Measurements from ENCODE around the gene CENPB.

The CENPB gene

DNA sequence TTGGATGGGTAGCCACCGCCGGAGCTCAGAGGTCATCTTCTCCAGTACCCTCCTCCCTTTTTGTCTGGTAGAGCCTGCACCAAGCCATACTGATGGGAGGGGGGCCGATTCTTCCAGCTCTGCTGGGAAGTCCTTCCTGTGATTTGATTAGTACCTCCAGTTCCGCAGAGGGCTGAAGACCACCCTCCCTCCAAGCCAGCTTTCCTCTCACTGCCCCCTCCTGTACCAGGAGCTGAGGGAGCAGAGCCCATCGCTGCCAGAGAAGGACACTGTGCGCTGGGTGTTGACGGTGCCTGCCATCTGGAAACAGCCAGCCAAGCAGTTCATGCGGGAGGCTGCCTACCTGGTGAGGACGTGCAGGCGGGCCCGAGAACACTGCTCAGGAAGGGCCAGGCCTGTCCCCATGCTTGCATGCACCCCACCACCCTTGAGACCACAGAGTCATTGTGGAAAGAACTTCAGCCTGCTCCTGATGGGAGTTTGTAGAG, 40.8 kb downstream of the CENPB start:
- DNase-seq = no peak

DNA sequence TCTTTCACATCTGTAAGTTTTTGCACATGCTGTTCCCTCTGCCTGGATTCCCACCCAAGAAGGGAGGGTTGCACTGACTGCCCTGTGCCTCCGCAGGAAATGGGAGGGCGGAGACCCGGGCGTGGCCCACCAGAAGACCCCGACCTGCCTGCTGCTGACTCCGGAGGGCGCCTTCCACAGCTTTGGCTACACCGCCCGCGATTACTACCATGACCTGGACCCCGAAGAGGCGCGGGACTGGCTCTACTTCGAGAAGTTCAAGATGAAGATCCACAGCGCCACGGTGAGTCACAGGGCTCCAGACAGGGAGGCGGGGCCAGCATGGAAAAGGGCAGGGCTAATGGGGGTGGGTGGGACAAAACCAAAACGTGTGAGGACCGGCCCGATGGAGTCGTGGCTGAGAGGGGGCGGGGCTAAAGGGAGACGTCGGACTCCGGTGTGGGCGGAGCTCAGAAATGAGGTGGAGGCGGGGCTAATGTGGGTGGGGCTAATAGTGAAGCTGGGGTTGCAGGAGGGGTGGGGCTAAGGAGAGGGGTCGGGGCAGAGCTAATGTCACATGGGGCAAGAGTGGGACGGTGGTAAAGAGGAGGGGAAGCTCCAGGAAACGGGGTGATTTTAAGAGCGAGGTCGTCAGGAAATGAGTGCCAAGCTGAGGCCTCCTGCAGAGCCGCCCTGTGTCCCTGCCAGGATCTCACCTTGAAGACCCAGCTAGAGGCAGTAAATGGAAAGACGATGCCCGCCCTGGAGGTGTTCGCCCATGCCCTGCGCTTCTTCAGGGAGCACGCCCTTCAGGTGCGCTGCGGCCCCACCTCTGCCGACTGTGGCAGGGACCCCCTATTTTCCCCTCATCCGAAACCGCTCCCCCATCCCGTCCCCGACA, 41.5 kb downstream of the CENPB start:
- DNase-seq = peak; percentile 75 to 83

DNA sequence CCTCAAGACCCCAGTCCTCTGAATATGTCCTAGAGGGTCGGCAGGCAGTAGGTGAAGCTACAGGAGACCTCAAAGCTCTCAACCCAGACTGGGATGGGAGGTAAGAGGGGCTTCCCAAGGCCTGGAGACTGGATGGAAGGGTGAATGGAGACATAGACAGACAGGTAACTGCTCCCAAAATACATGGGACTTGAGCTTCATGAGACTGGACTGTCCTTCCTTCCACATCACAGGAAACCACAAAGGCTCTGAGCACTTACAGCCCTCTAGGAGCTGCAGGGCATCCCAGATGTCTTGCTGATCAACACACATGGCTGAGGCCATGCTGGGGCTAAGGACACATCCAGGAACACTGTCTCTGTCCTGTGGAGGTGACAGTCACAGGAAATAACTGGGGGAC, 42.5 kb downstream of the CENPB start:
- no peak for DNase-seq

DNA sequence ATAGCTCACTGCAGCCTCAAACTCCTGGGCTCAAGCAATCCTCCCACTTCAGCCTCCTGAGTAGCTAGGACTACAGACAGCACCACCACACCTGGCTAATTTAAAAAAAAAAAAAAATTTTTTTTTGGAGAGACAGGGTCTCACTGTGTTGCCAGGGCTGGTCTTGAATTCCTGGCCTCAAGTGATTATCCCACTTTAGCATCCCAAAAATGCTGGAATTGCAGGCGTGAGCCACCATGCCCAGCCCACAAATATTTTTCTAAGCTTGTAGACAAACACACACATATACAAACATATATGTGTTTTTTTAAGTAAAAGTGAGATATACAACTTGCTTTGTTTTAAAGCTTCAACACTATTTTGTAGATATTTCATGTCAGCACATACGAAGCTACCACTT, 43.3 kb downstream of the CENPB start:
- no peak for DNase-seq

DNA sequence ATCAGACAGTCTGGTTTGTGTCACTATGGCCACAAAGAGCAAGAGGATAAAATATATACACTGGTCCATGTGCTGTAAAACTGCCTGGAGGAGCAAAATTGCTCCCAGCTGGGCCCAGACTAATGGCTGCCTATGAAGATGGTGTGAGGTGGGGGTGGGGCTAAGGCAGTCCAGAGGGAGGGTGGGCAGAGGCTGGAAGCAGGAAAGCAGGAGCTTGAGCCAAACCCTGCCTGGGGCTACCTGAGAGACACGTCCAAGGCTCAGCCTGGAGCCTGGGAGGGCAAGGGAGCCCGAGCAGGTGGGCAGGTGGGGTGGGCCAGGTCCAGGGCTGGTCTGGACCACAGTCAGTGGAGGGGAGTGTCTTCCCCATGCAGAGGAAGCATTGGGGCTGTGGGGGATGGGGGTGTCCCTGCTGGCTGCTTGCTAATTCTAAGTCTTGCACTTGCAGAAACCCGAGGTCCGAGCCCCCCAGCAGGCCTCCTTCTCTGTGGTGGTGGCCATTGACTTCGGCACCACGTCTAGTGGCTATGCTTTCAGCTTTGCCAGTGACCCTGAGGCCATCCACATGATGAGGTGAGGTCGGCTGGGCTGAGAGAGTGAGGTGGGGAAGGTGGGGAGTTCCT, 44.6 kb downstream of the CENPB start:
- DNase-seq = no peak

DNA sequence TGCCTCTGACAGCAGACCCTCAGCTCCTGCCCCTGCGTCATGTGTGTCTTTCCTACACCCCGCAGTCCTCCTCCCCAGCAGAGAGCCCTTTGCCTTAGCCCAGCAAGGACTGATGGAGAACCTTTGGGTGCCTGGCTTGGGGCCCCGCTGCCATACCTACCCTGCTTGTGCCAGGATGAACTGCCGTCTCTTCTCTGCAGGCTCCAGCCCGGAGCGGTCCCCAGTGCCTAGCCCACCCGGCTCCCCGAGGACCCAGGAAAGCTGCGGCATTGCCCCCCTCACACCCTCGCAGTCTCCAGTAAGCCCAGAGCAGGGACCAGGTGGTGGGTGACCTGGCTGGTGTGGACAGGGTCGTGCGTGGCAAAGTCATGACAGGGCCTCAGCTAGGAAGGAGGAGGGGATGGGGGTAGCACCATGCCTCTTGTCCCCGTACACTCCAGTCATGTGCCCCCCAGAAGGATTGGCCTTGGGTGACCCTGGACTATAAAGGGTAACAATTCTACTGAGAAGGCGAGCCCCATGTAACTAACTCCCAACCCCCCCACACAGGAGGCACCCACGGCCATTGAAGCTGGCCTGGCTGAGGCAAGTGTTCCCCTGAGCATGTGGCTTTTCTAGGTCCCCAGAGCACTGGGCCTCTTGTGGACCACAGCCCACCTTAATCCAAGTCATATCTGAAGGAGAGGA, 45.8 kb downstream of the CENPB start:
- DNase-seq = no peak

DNA sequence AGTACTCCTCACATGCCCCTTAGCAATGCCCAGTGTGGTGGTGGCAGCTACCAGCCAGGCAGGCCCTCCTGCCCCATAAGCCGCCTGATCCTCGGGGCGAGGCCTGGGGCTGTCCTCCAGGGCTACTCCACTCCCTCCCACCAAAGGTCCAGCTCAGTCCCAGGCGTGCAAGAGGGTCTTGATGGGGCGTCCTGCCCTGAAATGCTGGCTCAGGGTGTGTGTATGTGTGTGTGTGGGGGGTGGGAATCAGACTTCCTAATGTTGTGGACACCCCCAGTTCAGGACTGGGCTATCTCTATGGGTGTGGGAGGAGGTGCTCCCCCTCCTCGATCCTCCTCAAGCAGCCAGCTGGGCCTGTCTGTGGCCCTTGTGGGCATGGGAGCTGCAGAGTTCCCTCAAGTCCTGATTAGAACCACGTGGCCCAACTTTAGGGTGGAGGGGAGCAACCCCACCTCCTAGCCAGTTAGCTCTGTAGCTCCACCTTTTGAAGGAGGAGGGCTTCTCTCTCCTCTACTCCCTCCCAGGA, 46.6 kb downstream of the CENPB start:
- DNase-seq = no peak

DNA sequence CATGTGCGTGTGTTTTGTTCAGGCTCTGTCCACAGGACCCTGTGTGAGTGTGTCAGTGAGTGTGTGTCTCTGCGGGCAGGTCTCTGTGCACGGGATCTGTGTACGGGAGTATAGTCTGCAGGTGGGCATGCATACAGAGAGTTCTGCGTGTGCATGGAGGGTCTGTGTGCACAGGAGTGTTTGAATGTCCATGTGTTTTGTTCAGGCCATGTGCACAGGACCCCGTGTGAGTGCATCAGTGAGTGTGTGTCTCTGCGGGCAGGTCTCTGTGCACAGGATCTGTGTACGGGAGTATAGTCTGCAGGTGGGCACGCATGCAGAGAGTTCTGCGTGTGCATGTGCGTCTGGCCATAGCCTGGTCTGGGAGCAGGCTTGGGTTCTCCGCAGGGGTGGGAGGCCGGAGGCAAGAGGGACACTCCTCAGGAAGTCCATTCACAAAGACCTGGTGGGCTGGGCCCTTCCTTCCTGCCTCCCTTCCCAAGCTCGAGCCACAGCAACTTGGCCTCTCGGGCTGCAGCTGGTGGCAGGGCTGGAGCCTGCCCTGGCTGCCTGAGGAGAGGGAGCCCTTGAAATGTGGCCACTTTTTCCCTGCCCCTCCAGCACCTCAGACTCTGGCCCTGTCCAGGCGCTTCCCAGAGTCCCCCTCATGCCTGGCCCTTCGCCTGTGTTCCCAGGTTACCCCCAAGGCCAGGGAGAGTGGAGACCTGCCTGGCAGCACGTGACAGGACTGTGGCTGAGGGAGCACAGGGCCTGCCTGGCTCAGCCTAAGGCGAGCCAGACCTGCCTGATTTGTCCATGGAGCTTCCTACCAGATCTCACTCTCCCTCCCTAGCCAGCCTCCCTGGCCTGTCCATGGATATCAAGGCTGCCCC, 47.2 kb downstream of the CENPB start:
- no peak for DNase-seq

DNA sequence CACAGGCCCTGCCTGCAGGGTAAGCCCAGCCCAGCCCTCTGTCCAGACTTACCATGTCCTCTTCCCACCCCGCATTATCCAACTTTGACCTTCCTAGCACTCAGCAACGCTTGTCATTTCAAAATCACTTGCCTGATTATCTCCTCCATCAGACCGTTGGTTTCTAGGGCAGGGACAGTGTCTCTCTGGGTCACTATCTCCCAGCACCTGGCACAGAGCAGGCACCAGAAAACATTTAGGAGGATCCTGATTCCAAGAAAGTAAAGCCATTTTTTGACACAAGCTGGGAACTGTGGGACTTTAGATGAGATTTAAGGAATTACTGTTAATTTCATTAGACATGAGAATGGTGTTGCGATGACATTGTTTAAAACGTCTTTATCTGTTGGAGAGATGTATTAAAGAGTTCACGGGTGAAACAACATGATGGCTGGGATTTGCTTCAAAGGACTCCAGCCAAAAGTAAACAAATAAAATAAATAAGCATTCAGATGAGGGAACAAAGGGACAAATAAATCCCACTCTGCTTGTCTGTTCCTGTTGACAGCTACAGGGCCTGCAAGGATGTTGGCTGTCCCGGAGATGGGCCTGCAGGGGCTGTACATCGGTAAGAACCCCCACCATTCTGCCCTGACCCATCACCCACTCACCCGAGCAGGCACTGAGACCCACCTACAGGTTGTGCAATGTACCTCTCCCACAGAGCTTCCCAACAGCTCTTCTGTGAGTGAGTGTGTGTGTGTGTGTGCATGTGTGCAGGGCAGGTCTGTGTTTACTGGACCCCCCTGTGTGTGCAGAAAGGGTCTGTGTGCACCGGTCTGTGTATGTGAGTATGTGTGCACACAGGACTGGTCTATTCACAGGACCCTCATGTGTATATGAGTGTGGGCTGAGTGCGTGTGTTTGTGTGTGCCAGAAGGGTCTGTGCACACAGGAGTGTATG, 48.2 kb downstream of the CENPB start:
- no peak for DNase-seq

DNA sequence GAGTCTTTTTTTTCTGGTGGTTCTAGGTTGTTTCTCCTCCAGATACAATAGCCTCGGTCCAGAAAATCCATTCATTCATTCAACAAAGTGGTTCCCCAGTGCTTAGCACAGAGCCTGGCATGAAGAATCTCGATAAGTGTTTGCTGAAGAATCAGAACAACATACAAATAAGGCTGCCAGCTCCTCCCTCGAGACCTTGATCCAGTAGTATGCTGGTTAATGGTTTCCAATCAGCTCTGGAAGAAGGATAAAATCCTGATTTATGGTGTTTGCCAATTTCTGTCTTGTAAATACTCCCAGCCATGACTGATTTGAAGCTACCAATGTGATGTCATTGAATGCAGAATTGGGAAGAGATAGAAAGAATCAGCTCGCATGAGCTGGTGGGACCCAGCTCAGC, 50.8 kb downstream of the CENPB start:
- no peak for DNase-seq

DNA sequence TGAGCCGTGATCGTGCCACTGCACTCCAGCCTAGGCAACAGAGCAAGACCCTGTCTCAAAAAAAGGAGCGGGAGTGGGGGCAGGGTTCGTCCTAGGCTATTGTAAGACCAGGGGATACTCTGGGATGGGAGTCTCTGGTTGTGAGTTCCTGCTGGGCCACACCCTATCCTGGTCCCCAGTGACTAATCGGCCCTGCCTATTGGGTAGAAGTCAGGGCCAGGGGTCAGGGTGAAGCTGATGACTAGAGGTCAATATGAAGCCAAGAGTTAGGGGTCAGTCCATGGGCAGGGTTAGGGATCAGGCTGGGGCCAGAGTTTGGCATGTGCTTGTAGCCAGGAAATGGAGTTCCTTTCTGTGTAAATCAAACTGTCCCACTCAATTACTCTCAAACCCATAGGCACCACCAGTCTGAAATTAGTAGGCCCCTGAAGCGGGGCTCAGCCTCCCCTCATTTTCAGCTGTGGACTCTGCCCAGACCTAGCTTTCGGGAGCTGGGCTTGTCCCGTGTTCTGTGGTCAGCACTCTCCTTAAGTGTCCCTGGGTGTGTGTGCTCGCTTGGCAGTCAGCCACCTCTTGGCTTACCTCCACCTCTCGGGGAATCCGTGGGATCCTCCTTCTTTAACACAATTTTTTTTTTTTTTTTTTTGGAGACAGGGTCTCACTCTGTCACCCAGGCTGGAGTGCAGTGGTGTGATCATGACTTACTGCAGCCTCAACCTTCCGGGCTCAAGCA, 52.3 kb downstream of the CENPB start:
- DNase-seq = no peak
